NCI-H510A (cell line): ENCODE data around the gene TMEM45B.
A peak's percentile ranks its signal among the peaks of the same experiment; 100 is the strongest.
"Not testable (repeated sequence)": the region's sequence is repeated elsewhere in the genome, so short reads cannot be mapped to it uniquely, and the experiment has no call there.

Experiments
- DNase-seq: peaks from one replicate; lab custom pipeline; 2025; lab: John Stamatoyannopoulos, UW

The TMEM45B gene

DNA sequence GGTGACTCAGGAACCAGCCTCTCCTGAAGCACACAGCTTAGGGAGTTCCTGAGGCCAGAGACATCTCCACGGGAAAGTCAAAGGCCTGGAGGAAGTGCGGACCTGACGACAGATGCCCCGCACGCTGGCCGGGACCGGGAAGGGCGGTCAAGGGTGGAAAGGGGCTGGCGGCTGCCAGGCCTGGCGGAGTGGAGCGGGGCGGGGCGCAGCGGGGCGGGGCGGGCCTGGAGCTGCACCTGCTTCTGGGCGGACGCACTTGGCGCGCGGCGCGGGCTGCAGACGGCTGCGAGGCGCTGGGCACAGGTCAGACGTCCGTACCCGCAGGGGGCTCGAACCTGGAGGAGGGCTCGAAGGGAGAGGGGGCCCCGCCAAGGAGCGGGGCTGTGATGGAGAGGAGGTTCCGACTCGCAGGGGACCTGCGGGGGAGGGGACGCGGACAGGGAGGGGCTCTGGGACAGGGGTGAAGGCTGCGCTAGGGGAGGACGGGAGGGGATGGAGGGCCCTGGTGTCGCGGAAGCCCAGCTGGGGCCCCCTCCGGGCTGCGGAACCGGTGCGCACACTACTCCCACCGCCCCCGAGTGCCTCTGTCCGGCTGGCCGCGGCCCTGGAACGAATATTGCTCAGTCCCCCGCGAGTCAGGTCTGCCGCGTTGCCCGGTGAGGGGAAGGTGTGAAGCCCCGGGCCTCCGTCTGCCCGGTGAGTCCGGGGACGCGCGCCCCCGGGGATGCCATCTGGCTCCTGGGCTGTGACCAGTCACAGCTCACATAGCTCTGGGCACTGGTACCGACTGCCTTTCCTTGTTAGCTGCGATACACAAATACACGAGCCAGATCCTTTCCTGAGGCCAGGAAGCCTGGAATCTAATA is at the start of gene TMEM45B:
Gene TMEM45B (plus strand): TSS at position 253 of the 866 bp plus-strand sequence. CDS start 36,635 bp downstream, outside the sequence.
- DNase-seq: peak; percentile 46

DNA sequence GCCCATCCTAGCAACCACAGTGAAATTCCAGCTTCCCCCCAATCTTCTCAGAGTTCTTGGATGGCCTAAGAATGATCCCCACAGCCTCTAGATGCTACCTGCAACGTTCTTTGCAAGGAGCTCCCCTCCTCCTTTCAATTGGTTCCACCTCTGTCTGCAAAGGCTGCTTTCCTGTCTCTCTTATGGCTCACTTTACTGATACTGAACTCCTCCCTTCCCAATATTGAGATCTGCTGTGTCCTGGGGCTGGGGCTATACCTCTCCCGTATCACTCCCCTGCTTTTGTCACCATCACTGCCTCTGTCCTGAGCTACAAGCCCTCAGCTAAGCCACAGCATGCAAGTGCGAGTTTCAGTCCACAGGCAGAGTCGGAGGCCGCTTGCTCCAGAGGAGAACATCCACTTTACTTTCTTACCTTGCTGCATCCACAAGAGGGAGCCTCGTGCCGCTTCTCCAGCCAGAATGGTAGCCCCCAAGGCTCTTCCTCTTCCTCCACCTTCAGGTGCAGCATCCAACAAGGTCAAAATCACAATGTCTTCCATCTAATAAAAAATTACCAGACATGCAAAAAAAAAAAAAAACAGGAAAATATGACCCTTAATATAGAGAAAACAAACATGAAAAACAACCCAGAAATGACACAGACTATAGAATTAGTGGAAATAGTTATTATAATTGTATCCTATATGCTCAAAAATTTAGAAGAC is 48.6 kb upstream of the TMEM45B start:
- DNase-seq: peak; percentile 17

DNA sequence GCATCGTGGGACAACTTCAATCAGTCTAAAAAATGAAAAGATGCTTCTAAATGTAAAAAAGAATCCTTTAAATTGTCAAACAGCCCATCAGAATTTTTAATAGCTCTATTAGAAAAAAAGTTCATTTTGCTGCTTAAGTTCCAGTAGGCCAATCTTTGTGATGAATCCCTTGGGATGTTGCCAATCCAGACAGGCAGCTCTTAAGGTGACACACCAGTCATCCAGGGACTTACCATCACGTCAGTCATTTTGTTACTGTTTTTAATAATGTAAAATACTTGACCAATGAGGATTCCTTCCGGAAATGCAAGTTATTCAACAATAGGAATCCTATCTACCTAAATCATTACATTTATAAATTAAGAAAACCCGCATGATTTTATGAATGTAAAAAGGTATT is 47.8 kb upstream of the TMEM45B start:
- no peak for DNase-seq

DNA sequence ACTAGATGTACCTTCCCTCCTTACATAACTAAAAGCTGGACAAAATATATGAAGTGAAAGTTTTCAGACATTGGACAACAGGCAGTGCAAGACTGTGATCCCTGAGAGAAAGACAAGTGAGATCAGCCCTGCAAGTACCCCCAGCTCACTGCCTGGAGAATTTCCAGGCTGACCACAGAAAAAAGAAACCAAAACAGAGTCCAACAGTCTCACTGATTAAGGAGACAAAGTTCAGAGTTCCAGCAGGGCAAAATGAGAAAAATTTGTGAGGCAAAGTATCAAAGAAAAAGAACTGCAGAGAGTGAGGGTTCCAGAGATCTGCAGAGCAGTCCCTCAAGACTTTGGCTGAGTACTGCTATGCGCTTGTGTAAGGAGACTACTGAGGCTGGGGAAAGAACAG is 47.3 kb upstream of the TMEM45B start:
- DNase-seq: no peak

DNA sequence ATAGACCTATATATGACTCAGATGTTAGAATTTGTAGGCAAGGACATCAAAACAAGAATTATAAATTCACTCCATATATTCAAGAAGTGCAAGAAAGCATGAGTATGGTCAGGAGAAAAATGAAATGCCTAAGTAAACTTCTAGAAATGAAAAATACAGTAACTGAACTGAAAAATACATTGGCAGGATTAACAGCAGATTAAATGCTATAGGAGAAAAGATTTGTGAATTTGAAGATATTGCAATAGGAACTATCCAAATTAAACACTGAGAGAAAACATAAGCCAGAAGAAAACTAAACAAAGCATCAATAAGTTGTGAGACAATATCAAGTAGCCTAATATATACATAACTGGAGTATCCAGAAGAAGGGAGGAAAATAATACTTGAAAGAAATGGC is 46.6 kb upstream of the TMEM45B start:
- no peak for DNase-seq

DNA sequence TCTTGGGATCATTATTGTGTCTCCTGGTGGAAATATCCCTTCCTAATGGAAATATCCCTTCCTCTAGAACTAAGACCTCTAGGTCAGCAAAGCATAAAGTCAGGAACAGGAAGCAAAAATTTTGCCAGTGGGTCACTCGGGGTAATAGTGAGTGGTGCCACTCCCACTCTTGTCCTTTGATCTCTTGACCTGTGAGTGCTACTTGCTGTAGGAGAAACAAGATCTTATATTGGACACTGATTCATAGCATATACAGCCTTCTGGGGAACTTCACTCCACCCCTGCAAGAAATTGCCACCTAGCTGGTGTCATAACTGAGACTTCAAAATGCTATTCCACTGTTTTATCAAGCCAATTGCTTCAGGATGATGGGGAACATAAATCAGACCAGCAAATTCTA is 44.7 kb upstream of the TMEM45B start:
- DNase-seq: no peak

DNA sequence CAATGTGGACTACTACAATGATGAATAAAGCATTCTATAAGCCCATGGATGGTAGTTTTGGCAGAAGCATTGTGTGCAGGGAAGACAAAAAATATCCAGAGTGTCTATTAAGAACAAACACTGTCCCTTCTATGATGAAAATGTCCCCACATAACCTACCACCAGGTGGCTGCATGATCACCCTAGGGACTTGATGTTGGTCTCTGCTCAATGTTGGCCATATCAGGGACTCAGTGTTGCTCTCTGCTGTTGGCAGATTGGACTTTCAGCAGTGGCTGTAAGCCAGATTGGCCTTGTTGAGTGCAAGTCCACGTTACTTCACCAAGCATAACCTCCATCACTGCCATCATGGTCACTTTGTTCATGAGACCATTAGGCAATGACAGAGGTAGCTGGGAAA is 44.2 kb upstream of the TMEM45B start:
- DNase-seq: not testable (repeated sequence)

DNA sequence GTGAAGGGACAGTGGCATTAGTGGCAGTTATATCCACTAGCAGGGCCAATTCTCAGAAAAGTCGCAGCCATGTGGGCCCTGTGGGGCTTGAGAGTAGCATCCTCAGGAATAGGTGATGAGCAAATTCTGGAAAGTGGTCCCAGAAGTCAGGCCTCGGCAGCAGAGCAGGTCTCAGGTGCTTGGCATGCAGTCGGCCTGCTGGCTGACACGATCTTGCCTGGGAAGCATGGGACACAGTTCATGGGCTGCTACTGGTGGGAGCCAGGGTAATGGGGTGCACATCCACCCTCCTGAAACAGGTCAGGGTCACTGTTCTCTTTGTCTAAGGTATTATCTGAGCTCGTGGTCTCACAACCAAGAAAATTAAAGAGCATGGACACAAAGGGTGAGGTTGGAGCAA is 36.8 kb upstream of the TMEM45B start:
- no peak for DNase-seq

DNA sequence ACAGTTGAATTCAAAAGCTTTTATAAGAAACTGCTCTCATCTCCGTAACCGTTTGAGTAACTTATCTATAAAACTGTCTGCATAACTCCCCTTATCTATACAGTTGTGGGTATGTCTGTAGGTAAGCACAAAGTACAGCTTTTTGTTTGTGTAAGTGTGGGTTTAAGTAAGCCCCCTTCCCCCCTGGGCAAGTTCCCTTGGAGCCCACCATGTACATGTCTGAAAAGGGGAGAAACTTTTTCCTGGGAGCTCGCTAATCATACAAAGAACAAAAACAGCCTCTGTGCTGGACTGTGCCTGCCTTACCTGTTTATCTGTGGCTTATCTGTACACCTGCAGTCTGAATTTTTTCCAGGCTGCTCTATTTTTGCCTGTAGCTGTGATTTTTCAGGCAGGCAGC is 36.3 kb upstream of the TMEM45B start:
- no peak for DNase-seq

DNA sequence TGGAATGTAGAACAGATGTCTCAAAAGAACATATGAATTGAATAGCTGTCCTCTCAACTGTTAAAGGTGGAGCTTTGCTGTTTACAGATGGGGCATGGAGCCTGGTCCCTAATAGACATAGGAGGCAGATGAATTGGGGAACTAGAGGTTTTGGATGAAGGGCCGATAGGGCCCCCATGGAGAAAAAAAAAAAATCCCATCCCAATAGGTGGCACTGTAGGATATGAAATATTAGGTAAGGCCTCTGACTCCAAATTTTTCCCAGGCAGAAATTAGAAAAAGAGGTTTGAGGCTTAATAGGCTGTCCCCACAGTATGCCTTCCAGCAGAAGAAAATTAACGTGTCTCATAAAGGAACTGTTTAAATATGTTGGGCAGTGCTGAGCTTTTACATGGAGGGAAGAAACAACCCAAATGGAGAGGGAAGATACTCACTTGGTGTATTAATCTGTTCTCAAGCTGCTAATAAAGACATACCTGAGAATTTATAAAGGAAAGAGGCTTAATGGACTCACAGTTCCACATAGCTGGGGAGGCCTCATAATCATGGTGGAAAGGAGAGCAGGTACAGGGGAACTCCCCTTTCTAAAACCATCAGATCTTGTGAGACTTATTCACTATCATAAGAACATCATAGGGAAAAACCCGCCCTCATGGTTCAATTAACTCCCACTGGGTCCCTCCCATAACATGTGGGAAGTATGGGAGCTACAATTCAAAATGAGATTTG is 30.1 kb upstream of the TMEM45B start:
- no peak for DNase-seq

DNA sequence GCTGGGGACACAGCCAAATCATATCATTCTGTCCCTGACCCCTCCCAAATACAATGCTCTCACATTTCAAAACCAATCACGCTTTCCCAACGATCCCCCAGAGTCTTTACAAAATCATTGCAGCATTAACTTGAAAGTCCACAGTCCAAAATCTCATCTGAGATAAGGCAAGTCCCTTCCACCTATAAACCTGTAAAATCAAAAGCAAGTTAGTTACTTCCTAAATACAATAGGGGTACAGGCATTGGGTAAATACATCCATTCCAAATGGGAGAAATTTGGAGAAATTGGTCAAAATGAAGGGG is 29.6 kb upstream of the TMEM45B start:
- not testable (repeated sequence) for DNase-seq

DNA sequence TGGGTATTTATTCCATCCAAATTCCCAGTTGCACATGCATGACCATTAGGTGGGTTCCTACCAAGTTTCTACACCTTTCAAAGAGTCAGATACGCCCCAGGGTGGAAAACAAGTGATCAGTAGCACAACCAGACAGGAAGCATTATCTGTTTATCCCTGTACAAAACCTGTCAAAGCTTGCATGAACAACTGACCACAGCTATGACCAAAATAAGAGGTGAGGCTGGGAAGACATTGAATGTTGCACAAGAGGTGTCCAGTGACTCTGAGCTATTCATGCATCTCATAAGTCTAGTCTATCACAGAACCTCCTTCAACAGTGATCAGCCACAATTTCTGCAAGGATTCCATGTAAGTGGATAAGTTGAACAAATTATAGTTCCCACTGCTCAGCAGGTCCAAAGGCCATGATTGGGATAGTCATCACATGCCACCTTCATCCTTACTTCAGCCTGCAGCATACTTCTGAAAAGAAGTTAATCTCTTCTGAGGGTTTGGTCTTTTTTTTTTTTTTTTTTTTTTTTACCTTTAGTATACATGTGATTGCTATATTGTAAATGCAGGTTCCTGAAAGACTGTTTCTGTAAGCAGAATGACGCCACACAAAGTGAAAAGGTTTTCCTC is 28.0 kb upstream of the TMEM45B start:
- DNase-seq: no peak

DNA sequence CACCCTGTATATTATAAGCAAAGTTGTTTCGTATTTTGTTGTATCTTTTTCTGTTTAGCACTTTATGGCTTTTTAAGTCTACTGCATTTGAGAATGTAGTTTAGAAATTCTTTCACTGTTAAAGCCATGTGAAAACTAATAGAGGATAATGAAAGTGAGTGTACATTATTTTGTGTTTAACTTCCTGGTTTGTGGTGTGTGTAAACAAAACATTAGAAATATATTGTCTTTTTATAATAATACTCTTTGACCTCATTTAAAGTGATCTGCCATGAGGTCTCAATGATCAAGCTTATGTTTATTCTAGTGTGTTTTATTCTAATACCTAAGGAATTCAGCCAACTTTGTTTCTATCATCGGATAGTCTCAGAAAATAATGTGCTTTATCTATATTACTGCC is 27.4 kb upstream of the TMEM45B start:
- DNase-seq: no peak

DNA sequence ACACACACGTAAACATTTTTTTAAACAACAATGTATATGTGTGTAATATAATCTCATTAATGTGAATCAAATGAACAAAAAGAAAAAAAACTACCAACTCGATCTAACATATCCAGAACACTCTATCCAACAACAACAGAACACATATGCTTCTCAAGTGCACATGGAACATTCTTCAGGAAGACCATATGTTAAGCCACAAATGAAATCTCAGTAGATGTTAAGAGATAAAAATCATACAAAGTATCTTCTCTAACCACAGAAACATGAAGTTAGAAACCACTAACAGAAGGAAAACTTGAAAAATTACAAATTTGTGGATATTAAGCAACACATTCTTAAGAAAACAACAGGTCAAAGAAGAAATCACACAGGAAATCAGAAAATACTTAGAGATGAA is 25.5 kb upstream of the TMEM45B start:
- DNase-seq: no peak

DNA sequence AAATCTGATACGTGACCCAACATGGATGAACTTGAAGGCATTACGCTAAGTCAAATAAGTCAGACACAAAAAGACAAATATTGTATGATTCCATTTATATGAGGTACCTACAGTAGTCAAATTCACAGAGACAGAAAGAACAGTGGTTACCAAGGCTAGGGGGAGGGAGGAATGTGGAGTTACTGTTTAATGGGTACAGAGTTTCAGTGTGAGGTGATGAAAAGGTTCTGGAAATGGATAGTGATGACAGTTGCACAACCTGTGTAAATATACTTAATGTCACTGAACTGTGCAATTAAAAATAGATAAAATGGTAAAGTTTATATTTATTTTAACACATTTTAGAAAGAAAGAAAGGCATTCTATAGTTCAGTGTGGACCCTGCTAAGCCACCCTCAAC is 24.1 kb upstream of the TMEM45B start:
- no peak for DNase-seq

DNA sequence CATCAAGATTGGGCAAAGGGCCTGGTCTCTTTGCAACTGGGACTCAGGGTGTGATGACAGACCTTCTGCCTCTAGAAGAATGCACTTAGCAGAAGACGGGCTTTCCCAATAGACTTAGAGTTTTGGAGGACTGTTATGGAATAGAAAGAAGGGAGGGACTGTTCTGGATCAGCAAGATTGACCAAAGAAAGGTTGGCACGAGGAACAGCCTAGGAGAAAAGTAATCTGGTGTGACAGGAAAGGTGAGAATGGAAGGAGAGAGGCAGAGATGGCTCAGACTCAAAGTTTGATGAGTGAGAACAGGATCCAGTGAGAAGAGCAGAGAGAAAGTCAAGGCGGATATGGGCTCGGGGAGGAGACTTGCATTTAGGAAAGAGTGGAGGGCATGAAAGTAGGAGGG is 23.0 kb upstream of the TMEM45B start:
- DNase-seq: no peak

DNA sequence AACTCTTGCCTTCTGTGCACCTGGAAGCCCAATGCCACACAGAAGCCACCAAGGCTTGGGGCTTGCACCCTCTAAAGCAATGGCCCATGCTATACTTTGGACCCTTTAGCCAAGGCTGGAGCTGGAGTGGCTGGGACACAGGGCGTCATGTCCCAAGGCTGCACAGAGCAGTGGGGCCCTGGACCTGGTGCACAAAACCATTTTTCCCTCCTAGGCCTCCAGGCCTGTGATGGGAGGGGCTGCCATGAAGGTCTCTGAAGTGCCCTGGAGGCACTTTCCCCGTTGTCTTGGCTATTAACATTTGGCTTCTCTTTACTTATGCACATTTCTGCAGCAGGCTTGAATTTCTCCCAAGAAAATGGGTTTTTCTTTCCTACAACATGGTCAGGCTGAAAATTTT is 20.6 kb upstream of the TMEM45B start:
- DNase-seq: no peak

DNA sequence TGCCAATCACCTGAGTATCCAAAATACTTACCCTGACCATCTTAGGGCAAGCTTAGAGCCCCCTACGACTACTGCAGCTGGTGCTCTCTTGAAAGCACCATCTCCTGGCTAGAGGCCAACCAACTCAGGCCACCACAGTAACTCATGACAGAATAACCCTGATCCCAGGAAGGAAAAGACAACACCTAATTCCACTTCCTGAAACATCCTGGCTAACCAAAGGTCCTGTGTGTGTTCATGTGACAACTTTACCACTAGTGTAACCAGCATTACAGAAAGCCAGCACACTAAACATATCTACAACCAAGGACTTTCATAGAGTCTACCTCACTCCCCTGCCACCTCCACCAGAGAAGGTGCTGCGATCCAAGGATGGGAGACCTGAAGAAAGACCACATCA is 17.4 kb upstream of the TMEM45B start:
- no peak for DNase-seq

DNA sequence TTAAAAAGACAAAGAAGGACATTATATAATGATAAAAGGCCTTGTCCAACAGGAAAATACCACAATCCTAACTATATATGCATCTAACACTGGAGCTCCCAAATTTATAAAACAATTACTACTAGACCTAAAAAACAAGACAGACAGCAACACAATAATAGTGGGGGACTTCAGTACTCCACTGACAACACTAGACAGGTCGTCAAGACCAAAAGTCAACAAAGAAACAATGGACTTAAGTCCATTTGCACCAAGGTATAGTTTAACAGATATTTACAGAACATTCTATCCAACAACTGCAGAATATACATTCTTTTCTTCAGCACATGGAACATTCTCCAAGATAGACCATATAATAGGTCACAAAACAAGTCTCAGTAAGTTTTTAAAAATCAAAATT is 15.5 kb upstream of the TMEM45B start:
- not testable (repeated sequence) for DNase-seq

DNA sequence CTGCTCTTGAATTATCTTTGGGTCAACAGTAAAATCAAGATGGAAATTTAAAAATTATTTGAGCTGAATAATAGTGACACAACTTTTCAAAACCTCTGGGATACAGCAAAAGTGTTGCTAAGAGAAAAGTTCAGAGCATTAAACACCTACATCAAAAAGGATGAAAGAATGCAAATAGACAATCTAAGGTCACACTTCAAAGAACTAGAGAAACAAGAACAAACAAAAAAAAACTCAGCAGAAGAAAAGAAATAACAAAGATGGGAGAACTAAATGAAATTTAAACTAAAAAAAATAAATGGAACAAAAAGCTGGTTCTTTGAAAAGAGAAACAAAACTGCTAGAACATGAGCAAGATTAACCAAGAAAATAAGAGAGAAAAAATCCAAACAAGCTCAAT is 15.0 kb upstream of the TMEM45B start:
- no peak for DNase-seq

DNA sequence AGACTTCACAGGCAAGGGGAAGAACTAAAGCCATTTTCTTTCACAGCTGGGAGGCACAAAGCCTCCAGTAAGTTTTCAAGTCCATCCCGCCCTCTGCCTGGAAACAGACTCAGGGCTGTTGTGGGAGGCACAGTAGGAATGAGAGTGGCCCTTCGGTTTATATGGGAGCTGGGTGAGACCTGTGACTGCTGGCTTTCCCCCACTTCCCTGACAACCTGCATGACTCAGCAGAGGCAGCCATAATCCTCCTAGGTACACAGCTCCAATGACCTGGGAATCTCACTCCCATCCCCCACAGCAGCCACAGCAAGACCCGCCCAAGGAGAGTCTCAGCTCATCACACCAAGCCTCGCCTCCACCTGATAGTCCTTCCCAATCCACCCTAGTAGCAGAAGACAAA is 12.1 kb upstream of the TMEM45B start:
- DNase-seq: no peak

DNA sequence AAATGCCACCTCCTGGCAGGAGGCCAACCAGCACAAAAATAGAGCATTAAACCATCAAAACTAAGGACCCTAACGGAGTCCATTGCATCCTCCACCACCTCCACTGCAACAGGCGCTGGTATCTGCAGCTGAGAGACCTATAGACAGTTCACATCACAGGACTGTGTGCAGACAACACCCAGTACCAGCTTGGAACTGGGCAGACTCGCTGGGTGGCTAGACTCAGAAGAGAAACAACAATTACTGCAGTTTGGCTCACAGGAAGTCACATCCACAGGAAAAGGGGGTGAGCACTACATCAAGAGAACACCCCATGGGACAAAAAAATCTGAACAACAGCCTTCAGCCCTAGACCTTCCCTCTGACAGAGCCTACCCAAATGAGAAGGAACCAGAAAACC is 11.6 kb upstream of the TMEM45B start:
- no peak for DNase-seq

DNA sequence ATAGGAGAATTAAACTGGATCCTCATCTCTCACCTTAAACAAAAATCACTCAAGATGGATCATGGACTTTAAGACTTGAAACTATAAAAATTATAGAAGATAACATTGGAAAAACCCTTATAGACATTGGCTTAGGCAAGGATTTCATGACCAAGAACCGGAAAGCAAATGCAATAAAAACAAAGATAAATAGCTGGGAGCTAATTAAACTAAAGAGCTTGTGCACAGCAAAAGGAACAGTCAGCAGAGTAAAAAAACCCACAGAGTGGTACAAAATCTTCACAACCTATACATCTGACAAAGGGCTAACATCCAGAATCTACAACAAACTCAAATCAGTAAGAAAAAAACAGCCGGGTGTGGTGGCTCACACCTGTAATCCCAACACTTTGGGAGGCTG is 7.4 kb upstream of the TMEM45B start:
- not testable (repeated sequence) for DNase-seq
